CD4-positive, alpha-beta T cell (primary cell): ENCODE data around the gene MCF2L2. TPM values are rescaled to one million over a fixed set of nuclear protein-coding genes. Genes with fewer than 3 reads are reported as not detected.

Experiments used
- ATAC-seq: fragments of 200-7000 bp; cut with Tn5 transposase; one replicate; pipeline ENCODE4 v1.10.0; 2022; ENCODE audit warnings: mild to moderate bottlenecking; ENCODE audit not compliant: poor library complexity
- CTCF ChIA-PET: fragments of 350-600 bp; sonication (Branson Sonifier 250); formaldehyde crosslinking; loops from one replicate; lab custom pipeline; 2021; ENCODE audit warnings: antibody characterized with exemption, inconsistent platforms; lab: Charles Lee
- POLR2A ChIA-PET: fragments of 350-600 bp; sonication (Branson Sonifier 250); formaldehyde crosslinking; loops from one replicate; lab custom pipeline; 2021; ENCODE audit warnings: antibody characterized with exemption, inconsistent platforms; lab: Charles Lee
- DNase-seq, 14 experiments: peaks; one replicate each; pipeline ENCODE4 v3.0.0-alpha.2; 2013 to 2020; ENCODE audit warnings: mixed read lengths in 2 of 14
- H3K27ac ChIP-seq, 2 donors: one replicate each; pipeline versions ENCODE4 v1.5.1 to v1.7.0; 2013; ENCODE audit warnings: low read length in 2 of 2, low read depth in 1 of 2, mild to moderate bottlenecking in 1 of 2
- H3K27me3 ChIP-seq, 2 experiments: 1 replicate in 1 of 2; 2 replicates in 1 of 2; pipeline versions ENCODE4 v1.6.1 to v1.7.0; 2013; ENCODE audit warnings: low read length in 2 of 2, control low read depth in 1 of 2, mild to moderate bottlenecking in 1 of 2, moderate library complexity in 1 of 2; ENCODE audit not compliant: insufficient read depth in 2 of 2, control insufficient read depth in 1 of 2
- H3K36me3 ChIP-seq: one replicate; pipeline ENCODE4 v1.6.1; 2013; ENCODE audit warnings: low read length, control low read depth; ENCODE audit not compliant: insufficient read depth
- H3K4me1 ChIP-seq: one replicate; pipeline ENCODE4 v1.6.1; 2013; ENCODE audit warnings: low read length, control low read depth; ENCODE audit not compliant: insufficient read depth
- H3K4me3 ChIP-seq: one replicate; pipeline ENCODE4 v1.5.1; 2013; ENCODE audit warnings: mild to moderate bottlenecking, low read length, moderate library complexity
- H3K9me3 ChIP-seq, 2 experiments: 1 replicate in 1 of 2; 2 replicates in 1 of 2; pipeline versions ENCODE4 v1.6.1 to v1.7.0; 2013; ENCODE audit warnings: low read length in 2 of 2, mild to moderate bottlenecking in 2 of 2, control low read depth in 1 of 2, moderate library complexity in 1 of 2; ENCODE audit not compliant: control insufficient read depth in 1 of 2, insufficient read depth in 1 of 2
- H3K27ac Mint-ChIP-seq: one replicate; pipeline ENCODE4 v1.8.0; 2020; ENCODE audit warnings: mixed read lengths
- H3K27me3 Mint-ChIP-seq: one replicate; pipeline ENCODE4 v1.8.0; 2021; ENCODE audit warnings: mixed read lengths
- H3K36me3 Mint-ChIP-seq: one replicate; pipeline ENCODE4 v1.8.0; 2021; ENCODE audit warnings: low read depth, mixed read lengths
- H3K4me1 Mint-ChIP-seq: one replicate; pipeline ENCODE4 v1.8.0; 2021; ENCODE audit warnings: low read depth, mixed read lengths
- H3K4me3 Mint-ChIP-seq: one replicate; pipeline ENCODE4 v1.8.0; 2020; ENCODE audit warnings: mild to moderate bottlenecking, mixed read lengths
- H3K9me3 Mint-ChIP-seq: one replicate; pipeline ENCODE4 v1.8.0; 2020; ENCODE audit warnings: mixed read lengths
- CTCF ChIP-seq: fragments of 200-600 bp; IDR thresholded peaks from one replicate; pipeline ENCODE4 v1.8.0; 2022; ENCODE audit warnings: antibody characterized with exemption, mild to moderate bottlenecking
- intact Hi-C, 2 experiments: fragments of 100-400 bp; cut with DNase I in 1 of 2; cut with micrococcal nuclease in 1 of 2; formaldehyde crosslinking; loops; one replicate each; pipeline versions ENCODE4 v1.15.1 to v1.9.0; 2023 to 2025; cut with DNase I, micrococcal nuclease
- total RNA-seq, 174 experiments: library from RNA in 2 of 174; stranded (reverse) in 2 of 174; gene quantifications; one replicate each; pipeline ENCODE4 v1.2.3 and lab custom pipeline; 2021 to 2026

Gene MCF2L2
- total RNA-seq, 2 experiments from 2014 or later, result 3.8 to 4.1 TPM

GRCh38 chr3:183293966-183294365 lies 134.5 kb downstream of the MCF2L2 start:
- TF ChIP-seq CTCF, result no peak
- Histone ChIP-seq H3K27me3 (no peaks in the 10 kb centered on the region), H3K9me3 (no peaks in the 10 kb centered on the region), H3K4me3 (no peak overlapping the region), H3K27ac (no peak overlapping the region), H3K4me1 (no peaks in the 10 kb centered on the region), H3K36me3 (peaks cover 5% of the 10 kb centered on the region)
- no peak for ATAC-seq
- no peaks in the 10 kb centered on the region for H3K4me1 Mint-ChIP-seq
- intact Hi-C loops, result no loop called here
- H3K36me3 Mint-ChIP-seq, result no peaks in the 10 kb centered on the region
- no peaks in the 10 kb centered on the region for H3K27me3 Mint-ChIP-seq
- H3K27ac Mint-ChIP-seq, result no peak overlapping the region
- ChIA-PET CTCF (no interaction called here), POLR2A (no interaction called here)
- H3K9me3 Mint-ChIP-seq, result no peaks in the 10 kb centered on the region
- H3K4me3 Mint-ChIP-seq, result no peak overlapping the region
- no peak for DNase-seq

- Mint-ChIP-seq H3K36me3 (no peaks in the 10 kb centered on the region), H3K27ac (no peak overlapping the region), H3K4me1 (peaks cover 7% of the 10 kb centered on the region), H3K9me3 (no peaks in the 10 kb centered on the region), H3K4me3 (no peak overlapping the region), H3K27me3 (no peaks in the 10 kb centered on the region)
- ATAC-seq, result no peak
- intact Hi-C loops, result no loop called here
- Histone ChIP-seq H3K4me1 (no peaks in the 10 kb centered on the region), H3K27me3 (no peaks in the 10 kb centered on the region), H3K36me3 (peaks cover 5% of the 10 kb centered on the region), H3K9me3 (no peaks in the 10 kb centered on the region), H3K27ac (no peak overlapping the region), H3K4me3 (no peak overlapping the region)
- ChIA-PET POLR2A (interaction anchor here (0.7 kb wide), 1 partner anchor 141 kb away, joined by 3 read pairs; no protein-coding TSS in a partner anchor), CTCF (interaction anchor here (1.1 kb wide), 1 partner anchor 13 kb away, joined by 5 read pairs; no protein-coding TSS in a partner anchor)
- no peak for TF ChIP-seq CTCF
- no peak for DNase-seq
Measured at GRCh38 chr3:183291497-183292031, 136.9 kb downstream of the MCF2L2 start.

- H3K4me1 ChIP-seq, result peaks cover 12% of the 10 kb centered on the region
- TF ChIP-seq CTCF, result no peak
- no peaks in the 10 kb centered on the region for H3K27me3 Mint-ChIP-seq
- no peak for DNase-seq
- H3K27ac Mint-ChIP-seq, result no peak overlapping the region
- ChIA-PET POLR2A (no interaction called here), CTCF (no interaction called here)
- no peaks in the 10 kb centered on the region for H3K9me3 ChIP-seq
- no peak overlapping the region for H3K27ac ChIP-seq
- no peaks in the 10 kb centered on the region for H3K36me3 Mint-ChIP-seq
- H3K36me3 ChIP-seq, result peaks cover 3% of the 10 kb centered on the region
- H3K4me3 ChIP-seq, result no peak overlapping the region
- no peaks in the 10 kb centered on the region for H3K9me3 Mint-ChIP-seq
- intact Hi-C loops, result no loop called here
- H3K4me1 Mint-ChIP-seq, result peaks cover 19% of the 10 kb centered on the region
- H3K27me3 ChIP-seq, result no peaks in the 10 kb centered on the region
- ATAC-seq, result no peak
- no peak overlapping the region for H3K4me3 Mint-ChIP-seq
Measured at GRCh38 chr3:183290216-183290615, 138.2 kb downstream of the MCF2L2 start.
